Endothelial cell of umbilical vein (primary cell): Measurements from ENCODE around the gene ETV6.
A peak's percentile ranks its signal among the peaks of the same experiment; 100 is the strongest.

Experiments
- POLR2A ChIP-seq: IDR thresholded peaks from 2 replicates; pipeline ENCODE4 v1.6.1; 2012; ENCODE audit warnings: low read depth, mild to moderate bottlenecking, control low read depth, low read length
- POLR2AphosphoS5 ChIP-seq: IDR thresholded peaks from 2 replicates; pipeline ENCODE4 v1.6.1; 2012; ENCODE audit warnings: low read depth, mild to moderate bottlenecking, control low read depth, low read length, moderate library complexity; ENCODE audit not compliant: insufficient read depth
- TF ChIP-seq, protein P1 (sequence below), 2 donors: IDR thresholded peaks; 1 replicate in 1 of 2; 2 replicates in 1 of 2; pipeline ENCODE4 v1.5.1; 2011; ENCODE audit warnings: low read length in 2 of 2, mild to moderate bottlenecking in 2 of 2, moderate library complexity in 2 of 2, control low read depth in 1 of 2, inconsistent platforms in 1 of 2, low read depth in 1 of 2; ENCODE audit not compliant: insufficient read depth in 1 of 2; ENCODE audit errors: extremely low read depth in 1 of 2

DNA sequence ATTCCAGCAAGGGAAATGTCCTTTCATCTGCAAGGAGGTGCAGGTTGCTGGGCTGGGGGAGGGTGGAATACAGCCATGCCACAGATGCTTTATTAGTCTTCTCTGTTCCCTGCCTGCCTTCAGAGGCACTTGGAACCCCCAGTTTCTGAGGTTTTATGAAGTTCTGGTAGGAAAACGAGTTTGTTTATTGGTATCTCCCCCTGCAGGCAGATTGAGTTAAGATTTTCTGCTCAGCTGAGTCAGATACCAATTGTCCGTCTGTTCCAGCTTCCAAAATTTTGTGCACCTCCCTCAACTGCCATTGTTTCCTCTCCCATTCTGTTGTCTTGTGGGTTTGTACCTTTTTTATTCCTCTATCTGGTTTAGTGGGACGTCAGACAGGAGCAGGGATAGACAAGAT is 155.6 kb downstream of the ETV6 start:
- TF ChIP-seq, protein P1, sequence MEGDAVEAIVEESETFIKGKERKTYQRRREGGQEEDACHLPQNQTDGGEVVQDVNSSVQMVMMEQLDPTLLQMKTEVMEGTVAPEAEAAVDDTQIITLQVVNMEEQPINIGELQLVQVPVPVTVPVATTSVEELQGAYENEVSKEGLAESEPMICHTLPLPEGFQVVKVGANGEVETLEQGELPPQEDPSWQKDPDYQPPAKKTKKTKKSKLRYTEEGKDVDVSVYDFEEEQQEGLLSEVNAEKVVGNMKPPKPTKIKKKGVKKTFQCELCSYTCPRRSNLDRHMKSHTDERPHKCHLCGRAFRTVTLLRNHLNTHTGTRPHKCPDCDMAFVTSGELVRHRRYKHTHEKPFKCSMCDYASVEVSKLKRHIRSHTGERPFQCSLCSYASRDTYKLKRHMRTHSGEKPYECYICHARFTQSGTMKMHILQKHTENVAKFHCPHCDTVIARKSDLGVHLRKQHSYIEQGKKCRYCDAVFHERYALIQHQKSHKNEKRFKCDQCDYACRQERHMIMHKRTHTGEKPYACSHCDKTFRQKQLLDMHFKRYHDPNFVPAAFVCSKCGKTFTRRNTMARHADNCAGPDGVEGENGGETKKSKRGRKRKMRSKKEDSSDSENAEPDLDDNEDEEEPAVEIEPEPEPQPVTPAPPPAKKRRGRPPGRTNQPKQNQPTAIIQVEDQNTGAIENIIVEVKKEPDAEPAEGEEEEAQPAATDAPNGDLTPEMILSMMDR (IDR thresholded peaks at IDR 0.05; ENCODE audit: extremely low read depth in 1 of 2, insufficient read depth in 1 of 2, low read depth in 1 of 2, low read length in 2 of 2), result peak in 1 of 2 donors; percentile 1
- TF ChIP-seq POLR2A, result no peak
- TF ChIP-seq POLR2AphosphoS5, result no peak
